ENCODE measurements around the gene FOXD1. TPM values are rescaled to one million over a fixed set of nuclear protein-coding genes. Genes with fewer than 3 reads are reported as not detected.

The FOXD1 gene
- total and polyA plus RNA-seq, 2 of the 8 experiments (the other 6 are each of a cell fraction or from before 2014, with no cell fraction given), result 0.11 to 1.1 TPM

DNA sequence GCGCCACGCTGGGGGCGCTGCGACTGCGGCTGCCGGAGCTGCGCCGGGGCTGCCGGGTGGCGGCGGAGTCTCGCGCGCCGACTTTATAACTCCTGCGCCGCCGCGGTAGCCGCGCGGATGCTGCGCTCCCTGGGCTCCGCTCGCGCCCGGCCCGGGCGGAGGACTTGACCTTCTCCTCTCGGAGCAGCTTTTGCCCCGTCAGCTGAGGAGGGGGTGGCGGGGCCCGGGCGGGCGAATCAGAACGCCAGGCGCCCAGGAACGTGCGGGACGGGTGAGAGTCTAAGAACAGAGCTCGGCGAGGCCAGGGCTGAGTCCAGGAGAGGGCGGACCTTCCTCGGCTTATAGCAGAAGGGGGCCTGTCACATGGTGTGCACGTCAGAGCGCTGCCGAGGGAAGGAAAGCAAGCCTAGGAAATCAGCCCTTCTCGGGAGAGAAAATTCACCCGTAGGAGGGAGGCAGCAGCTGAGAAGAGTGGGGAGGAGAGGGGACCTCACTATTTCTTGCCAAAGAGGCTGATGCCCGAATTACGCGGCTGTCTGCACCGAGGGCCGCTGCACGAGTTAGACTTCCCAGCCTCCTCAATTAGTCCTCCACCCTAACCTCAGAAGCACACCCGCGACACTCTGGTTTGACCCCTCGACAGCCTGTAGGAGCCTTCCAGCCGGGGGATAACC lies at the start of gene FOXD1 (continued):
- TF ChIP-seq, protein P1, sequence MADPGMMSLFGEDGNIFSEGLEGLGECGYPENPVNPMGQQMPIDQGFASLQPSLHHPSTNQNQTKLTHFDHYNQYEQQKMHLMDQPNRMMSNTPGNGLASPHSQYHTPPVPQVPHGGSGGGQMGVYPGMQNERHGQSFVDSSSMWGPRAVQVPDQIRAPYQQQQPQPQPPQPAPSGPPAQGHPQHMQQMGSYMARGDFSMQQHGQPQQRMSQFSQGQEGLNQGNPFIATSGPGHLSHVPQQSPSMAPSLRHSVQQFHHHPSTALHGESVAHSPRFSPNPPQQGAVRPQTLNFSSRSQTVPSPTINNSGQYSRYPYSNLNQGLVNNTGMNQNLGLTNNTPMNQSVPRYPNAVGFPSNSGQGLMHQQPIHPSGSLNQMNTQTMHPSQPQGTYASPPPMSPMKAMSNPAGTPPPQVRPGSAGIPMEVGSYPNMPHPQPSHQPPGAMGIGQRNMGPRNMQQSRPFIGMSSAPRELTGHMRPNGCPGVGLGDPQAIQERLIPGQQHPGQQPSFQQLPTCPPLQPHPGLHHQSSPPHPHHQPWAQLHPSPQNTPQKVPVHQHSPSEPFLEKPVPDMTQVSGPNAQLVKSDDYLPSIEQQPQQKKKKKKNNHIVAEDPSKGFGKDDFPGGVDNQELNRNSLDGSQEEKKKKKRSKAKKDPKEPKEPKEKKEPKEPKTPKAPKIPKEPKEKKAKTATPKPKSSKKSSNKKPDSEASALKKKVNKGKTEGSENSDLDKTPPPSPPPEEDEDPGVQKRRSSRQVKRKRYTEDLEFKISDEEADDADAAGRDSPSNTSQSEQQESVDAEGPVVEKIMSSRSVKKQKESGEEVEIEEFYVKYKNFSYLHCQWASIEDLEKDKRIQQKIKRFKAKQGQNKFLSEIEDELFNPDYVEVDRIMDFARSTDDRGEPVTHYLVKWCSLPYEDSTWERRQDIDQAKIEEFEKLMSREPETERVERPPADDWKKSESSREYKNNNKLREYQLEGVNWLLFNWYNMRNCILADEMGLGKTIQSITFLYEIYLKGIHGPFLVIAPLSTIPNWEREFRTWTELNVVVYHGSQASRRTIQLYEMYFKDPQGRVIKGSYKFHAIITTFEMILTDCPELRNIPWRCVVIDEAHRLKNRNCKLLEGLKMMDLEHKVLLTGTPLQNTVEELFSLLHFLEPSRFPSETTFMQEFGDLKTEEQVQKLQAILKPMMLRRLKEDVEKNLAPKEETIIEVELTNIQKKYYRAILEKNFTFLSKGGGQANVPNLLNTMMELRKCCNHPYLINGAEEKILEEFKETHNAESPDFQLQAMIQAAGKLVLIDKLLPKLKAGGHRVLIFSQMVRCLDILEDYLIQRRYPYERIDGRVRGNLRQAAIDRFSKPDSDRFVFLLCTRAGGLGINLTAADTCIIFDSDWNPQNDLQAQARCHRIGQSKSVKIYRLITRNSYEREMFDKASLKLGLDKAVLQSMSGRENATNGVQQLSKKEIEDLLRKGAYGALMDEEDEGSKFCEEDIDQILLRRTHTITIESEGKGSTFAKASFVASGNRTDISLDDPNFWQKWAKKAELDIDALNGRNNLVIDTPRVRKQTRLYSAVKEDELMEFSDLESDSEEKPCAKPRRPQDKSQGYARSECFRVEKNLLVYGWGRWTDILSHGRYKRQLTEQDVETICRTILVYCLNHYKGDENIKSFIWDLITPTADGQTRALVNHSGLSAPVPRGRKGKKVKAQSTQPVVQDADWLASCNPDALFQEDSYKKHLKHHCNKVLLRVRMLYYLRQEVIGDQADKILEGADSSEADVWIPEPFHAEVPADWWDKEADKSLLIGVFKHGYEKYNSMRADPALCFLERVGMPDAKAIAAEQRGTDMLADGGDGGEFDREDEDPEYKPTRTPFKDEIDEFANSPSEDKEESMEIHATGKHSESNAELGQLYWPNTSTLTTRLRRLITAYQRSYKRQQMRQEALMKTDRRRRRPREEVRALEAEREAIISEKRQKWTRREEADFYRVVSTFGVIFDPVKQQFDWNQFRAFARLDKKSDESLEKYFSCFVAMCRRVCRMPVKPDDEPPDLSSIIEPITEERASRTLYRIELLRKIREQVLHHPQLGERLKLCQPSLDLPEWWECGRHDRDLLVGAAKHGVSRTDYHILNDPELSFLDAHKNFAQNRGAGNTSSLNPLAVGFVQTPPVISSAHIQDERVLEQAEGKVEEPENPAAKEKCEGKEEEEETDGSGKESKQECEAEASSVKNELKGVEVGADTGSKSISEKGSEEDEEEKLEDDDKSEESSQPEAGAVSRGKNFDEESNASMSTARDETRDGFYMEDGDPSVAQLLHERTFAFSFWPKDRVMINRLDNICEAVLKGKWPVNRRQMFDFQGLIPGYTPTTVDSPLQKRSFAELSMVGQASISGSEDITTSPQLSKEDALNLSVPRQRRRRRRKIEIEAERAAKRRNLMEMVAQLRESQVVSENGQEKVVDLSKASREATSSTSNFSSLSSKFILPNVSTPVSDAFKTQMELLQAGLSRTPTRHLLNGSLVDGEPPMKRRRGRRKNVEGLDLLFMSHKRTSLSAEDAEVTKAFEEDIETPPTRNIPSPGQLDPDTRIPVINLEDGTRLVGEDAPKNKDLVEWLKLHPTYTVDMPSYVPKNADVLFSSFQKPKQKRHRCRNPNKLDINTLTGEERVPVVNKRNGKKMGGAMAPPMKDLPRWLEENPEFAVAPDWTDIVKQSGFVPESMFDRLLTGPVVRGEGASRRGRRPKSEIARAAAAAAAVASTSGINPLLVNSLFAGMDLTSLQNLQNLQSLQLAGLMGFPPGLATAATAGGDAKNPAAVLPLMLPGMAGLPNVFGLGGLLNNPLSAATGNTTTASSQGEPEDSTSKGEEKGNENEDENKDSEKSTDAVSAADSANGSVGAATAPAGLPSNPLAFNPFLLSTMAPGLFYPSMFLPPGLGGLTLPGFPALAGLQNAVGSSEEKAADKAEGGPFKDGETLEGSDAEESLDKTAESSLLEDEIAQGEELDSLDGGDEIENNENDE (IDR thresholded peaks at IDR 0.05; ENCODE audit: insufficient replicate concordance, low read length), result no peak
- TF ChIP-seq FOSL1 (IDR thresholded peaks at IDR 0.05; ENCODE audit: insufficient read depth, low read depth, low read length) (no peak), JUND (IDR thresholded peaks at IDR 0.05; ENCODE audit: low read length) (no peak), KDM1A (IDR thresholded peaks at IDR 0.05; ENCODE audit: borderline replicate concordance, low read length) (no peak), RNF2 (IDR thresholded peaks at IDR 0.05; ENCODE audit: borderline replicate concordance, low read depth, low read length, missing control alignments, poor library complexity, severe bottlenecking) (no peak), ZNF274 (IDR thresholded peaks at IDR 0.05; ENCODE audit: borderline replicate concordance, extremely low read depth, low read length) (no peak), MAFK (IDR thresholded peaks at IDR 0.05; ENCODE audit: low read depth, low read length) (no peak), PHF8 (conservative IDR thresholded peaks at IDR 0.05; ENCODE audit: low read depth, low read length) (no peak)
- TF ChIP-seq, protein P2, sequence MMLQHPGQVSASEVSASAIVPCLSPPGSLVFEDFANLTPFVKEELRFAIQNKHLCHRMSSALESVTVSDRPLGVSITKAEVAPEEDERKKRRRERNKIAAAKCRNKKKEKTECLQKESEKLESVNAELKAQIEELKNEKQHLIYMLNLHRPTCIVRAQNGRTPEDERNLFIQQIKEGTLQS (IDR thresholded peaks at IDR 0.05; ENCODE audit: insufficient read depth, low read depth, low read length), result no peak

Data from H1 (cell line).